ENCODE results near the gene CYP4Z1.
"Not testable (repeated sequence)": the region's sequence is repeated elsewhere in the genome, so short reads cannot be mapped to it uniquely, and the experiment has no call there.

CYP4Z1 gene

GRCh38 chr1:47067097-47067594 is at the start of gene CYP4Z1:
Gene CYP4Z1 (plus strand): TSS chr1:47067231. CDS start chr1:47067491, 260 bp downstream.
- DNase-seq, result no peak

- no peak for DNase-seq
These were observed 46.0 kb upstream of the CYP4Z1 start for GRCh38 chr1:47021070-47021469.

- no peak for DNase-seq
These were observed 43.5 kb upstream of the CYP4Z1 start, which contains the start of gene CYP4X1 for GRCh38 chr1:47023268-47024140. Gene CYP4X1 (plus strand): TSS chr1:47023669. CDS start chr1:47023818, 149 bp downstream.

GRCh38 chr1:47024141-47024801 is 42.8 kb upstream of the CYP4Z1 start:
- DNase-seq, result no peak

- no peak for DNase-seq
These were observed 36.7 kb upstream of the CYP4Z1 start for GRCh38 chr1:47030170-47030805.

- no peak for DNase-seq
These were observed 36.0 kb upstream of the CYP4Z1 start for GRCh38 chr1:47031059-47031458.

GRCh38 chr1:47031585-47031984 is 35.4 kb upstream of the CYP4Z1 start:
- DNase-seq, result no peak

- DNase-seq, result no peak
These were observed 30.3 kb upstream of the CYP4Z1 start for GRCh38 chr1:47036764-47037163.

- DNase-seq, result no peak
These were observed 7.7 kb upstream of the CYP4Z1 start for GRCh38 chr1:47059376-47059775.

GRCh38 chr1:47069080-47069479 is 2.0 kb downstream of the CYP4Z1 start:
- DNase-seq, result not testable (repeated sequence)

- DNase-seq, result not testable (repeated sequence)
These were observed 2.5 kb downstream of the CYP4Z1 start for GRCh38 chr1:47069509-47069908.

GRCh38 chr1:47089356-47089755 is 22.3 kb downstream of the CYP4Z1 start:
- not testable (repeated sequence) for DNase-seq

- DNase-seq, result not testable (repeated sequence)
These were observed 24.4 kb downstream of the CYP4Z1 start for GRCh38 chr1:47091476-47091875.

- DNase-seq, result no peak
These were observed 37.8 kb downstream of the CYP4Z1 start for GRCh38 chr1:47104816-47105215.

- no peak for DNase-seq
These were observed 39.8 kb downstream of the CYP4Z1 start for GRCh38 chr1:47106792-47107191.

- not testable (repeated sequence) for DNase-seq
These were observed 41.0 kb downstream of the CYP4Z1 start for GRCh38 chr1:47107851-47108574.

GRCh38 chr1:47109482-47109881 is 42.5 kb downstream of the CYP4Z1 start:
- not testable (repeated sequence) for DNase-seq

GRCh38 chr1:47113178-47113577 is 46.1 kb downstream of the CYP4Z1 start:
- no peak for DNase-seq

- DNase-seq, result not testable (repeated sequence)
These were observed 54.0 kb downstream of the CYP4Z1 start for GRCh38 chr1:47121039-47121438.

GRCh38 chr1:47124834-47125233 is 57.8 kb downstream of the CYP4Z1 start:
- not testable (repeated sequence) for DNase-seq

GRCh38 chr1:47126997-47127396 is 60.0 kb downstream of the CYP4Z1 start:
- not testable (repeated sequence) for DNase-seq

- no peak for DNase-seq
These were observed 61.2 kb downstream of the CYP4Z1 start for GRCh38 chr1:47128221-47128620.

GRCh38 chr1:47128854-47129253 is 61.8 kb downstream of the CYP4Z1 start:
- DNase-seq, result not testable (repeated sequence)
